Dedifferentiated amniotic fluid mesenchymal stem cell (primary cell): ENCODE data around the gene DDX1.

Source experiments
- DNase-seq: peaks from one replicate; pipeline ENCODE4 v3.0.0-alpha.2; 2016; ENCODE audit errors: extremely low spot score

Gene DDX1

DNA sequence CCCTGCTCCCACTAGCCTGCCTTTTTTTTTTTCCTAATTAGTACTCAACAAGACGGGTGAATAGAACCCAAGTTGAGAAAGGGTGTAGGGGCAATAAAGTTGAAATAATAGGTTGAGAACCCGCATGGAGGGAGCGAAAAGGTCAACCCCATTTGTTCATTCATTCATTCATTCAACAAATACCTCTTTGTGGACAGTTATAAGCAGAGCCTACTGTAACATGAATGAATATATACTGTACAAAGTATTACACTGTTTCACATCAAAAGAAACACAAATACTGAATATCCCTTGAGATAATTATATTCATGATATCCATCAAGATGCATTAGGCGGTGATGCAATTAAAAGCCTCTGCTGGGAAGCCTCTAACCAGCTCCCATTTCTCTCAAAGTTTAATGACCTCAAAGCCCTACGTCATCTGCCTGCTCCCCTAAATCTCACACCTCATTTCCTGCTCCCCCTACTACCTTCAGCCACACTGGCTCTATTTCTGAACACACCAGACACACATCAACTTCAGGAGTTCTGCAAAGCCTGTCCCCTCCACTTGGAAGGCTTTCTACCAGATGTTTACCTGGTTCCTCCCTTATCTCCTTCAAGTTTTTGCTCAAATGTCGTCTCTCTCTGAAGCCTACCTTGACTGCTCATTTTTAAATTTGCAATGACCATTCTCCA is 29.2 kb upstream of the DDX1 start:
- no peak for DNase-seq

DNA sequence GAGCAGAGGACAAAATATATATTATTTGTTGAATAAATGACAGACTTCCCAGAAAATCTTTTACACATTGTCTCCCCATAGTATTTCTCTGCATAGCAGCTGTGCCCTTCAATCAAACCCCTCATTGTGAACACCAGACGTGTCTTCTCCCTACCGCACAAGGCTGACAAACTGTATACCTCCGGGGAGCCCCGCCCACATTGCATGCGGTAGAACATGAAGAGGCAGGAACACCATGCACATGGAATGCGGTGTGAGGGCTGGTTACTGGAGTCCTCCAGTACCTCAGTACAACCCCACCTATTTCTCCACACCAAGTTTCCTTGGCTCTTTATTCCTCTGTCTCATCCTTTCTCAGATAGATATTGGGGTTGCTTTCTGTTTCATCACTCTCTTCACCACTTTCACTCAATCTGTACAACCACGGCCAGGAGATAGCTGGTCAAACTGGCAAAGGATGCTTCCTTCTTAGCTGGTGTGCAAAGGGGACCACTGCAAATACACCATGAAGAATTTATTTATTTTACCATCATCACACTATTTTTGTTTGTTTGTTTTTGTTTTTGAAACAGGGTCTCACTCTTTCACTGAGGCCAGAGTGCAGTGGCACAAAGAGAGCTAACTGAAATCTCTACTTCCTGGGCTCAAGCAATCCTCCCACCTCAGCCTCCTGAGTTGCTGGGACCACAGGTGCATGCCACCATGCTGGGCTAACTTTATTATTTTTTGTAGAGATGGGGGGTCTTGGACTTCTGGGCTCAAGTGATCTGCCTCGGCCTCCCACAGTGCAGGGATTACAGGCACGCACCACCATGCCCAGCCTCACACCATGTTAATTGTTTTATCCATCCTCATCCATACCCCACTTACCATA is 28.2 kb upstream of the DDX1 start:
- DNase-seq: no peak

DNA sequence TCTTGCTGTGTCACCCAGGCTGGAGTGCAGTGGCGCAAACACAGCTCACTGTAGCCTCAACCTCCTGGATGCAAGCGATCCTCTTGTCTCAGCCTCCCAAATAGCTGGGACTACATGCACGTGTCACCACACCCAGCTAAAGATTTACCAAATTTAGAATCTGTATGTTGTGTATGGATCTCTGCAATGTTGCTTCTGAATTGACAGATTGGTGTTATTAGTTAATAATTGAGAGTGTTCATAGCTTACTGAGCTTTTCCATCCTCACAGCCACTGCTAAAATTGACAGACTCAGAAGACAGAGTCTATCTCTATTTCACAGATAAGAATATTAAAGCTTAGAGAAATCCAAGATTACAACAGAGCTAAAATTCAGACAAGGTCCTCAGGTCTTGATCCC is 26.3 kb upstream of the DDX1 start:
- DNase-seq: no peak

DNA sequence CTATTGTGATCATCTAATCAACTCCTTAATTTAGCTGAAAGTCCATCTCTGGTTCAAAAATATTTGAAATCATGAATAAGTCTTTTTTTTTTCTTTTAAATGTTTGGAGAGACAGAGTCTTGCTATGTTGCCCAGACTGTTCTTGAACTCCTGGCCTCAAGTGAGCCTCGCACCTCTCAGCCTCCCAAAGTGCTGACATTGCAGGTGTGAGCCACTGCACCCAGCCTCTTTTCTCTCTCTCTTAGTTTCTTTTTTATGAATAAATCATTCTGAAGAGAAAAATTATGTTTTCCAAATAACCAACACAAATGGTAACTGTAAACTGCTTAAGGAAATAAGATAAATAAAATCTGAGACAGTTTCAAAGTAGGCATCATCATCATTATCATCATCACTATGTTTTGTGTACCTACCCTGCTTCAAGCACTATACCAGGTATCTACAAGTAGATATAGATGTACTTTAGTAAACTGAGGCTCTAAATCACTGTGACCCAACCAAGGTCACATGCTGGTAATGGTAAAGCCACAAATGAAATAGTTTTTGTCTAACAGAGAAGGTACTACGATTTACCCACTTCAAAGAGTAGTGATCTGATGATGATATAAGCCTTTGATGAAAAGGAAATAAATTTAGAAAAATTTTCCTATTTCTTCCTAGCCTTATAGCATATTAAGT is 25.5 kb upstream of the DDX1 start:
- DNase-seq: no peak

DNA sequence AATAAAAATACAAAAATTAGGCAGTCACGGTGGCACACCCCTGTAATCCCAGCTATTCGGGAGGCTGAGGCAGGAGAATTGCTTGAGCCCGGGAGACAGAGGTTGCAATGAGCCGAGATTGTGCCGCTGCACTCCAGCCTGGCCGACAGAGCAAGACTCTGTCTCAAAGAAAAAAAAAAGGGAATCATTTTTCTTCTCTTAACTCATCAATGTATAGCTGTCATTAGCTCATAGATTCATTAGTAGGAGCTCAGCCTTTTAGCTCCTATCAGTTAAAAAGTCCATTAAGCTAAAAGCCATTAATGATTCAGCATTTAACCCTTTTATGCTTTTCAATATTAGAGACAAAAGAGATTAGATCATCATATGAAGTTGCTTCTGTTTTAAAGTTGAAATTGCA is 24.8 kb upstream of the DDX1 start:
- DNase-seq: no peak

DNA sequence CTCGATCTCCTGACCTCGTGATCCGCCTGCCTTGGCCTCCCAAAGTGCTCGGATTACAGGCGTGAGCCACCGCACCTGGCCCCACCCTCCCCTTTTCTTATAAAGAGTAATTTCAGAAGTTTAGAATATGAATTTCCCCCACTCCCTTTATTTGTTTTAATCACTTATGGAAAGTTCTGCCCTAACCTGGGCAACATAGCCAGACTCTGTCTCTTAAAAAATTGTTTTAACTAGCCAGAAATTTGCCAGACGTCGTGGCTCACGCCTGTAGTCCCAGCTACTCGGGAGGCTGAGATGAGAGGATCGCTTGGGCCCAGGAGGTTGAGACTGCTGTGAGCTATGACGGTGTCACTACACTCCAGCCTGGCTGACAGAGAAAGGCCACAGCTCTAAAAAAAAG is 22.8 kb upstream of the DDX1 start:
- no peak for DNase-seq

DNA sequence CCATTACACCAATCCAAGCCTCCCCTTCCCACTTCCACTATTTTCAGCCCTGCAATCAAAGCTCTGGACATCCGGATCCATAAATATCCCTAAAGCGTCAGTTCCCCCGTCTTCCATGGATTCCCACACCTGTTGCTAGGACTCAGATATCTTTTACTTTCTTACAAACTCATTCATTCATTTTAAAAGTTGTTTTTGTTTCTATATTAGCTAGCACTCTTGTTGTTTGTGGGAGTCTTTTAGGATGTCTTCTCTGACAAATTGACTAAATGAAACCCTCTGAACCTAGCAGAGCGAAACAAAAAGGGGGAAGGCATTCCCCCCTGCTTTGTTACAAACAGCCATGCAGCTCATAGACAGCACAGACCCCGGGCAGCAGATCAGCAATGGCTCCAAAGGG is 21.6 kb upstream of the DDX1 start:
- no peak for DNase-seq

DNA sequence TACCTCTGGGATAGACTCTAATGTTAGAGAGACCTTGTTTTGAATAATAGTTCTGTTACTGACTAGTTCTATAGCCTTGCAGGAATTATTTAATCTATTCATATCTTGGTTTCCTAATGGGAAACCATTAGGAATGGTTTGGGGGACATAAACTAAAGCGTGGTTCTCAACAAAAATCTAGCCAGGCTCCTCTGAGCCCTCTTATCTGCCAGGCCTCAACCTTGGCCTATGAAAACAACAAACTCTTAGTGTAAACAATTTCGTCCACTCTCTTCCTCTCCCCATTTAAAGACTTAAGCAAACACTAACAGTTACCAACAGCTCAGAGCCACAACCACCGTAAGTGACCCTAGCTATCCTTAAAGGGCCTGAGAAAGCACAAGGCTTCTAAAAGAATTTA is 19.9 kb upstream of the DDX1 start:
- DNase-seq: no peak

DNA sequence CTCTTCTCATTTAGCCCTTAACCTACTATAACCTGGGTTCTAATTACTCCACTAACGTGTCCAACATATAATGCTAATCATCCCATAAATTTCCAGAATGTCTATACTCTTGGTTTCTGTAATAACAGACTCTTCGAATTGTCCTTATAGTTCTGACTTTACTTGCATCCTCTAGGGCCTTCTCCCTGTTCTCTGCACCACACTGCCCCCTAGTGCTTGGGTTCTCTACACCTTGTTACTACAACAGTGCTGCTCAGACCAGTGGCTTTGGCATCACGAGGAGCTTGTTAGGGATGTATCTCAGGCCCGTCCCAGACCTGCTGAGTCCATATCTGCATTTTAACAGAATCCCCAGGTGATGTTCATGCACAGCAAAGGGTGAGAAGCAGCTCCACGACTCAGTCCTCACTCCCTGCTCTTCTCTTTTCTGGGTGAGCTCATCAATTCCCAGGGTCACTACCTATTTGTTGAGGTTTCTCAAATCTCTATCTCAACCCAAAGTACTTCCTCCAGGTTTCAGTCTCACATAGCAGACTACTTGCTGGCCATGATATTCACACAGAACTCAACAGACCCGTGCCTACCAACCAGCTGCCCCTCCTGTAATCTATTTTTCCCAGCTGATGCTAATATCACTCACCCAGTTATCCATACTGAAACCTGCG is 14.5 kb upstream of the DDX1 start:
- peak; percentile 84 for DNase-seq

DNA sequence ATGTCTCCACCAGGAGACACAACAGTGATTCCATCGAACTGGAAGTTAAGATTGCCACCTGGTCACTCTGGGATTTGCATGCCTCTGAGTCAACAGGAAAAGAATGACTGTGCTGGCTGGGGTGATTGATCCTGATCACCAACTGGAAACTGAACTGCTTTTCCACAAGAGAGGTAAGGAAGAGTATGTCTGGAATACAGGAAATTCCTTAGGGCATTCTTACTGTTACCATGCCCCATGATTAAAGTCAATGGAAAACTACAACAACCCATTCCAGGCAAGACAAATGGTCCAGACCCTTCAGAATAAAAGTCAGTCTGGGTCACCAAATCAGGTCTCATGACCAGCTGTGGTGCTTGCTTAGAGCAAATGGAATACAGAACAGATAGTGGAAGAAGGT is 12.0 kb upstream of the DDX1 start:
- DNase-seq: no peak

DNA sequence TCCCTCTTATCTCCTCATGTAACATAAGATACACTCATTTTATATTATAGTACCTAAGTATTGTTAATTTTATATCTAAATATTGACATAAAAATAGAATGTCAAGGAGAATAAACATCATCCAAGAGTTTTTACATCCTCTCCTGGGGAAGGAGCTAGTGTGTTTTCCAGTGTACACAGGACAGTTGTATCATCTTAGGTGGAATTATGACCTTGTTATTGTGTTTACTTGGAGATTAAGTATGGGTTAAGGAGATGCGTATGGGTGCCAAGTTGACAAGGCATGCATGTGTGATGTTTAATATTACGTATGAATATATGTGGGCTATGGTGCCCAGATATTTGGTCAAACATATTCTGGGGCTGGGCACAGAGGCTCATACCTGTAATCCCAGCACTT is 11.2 kb upstream of the DDX1 start:
- DNase-seq: no peak

DNA sequence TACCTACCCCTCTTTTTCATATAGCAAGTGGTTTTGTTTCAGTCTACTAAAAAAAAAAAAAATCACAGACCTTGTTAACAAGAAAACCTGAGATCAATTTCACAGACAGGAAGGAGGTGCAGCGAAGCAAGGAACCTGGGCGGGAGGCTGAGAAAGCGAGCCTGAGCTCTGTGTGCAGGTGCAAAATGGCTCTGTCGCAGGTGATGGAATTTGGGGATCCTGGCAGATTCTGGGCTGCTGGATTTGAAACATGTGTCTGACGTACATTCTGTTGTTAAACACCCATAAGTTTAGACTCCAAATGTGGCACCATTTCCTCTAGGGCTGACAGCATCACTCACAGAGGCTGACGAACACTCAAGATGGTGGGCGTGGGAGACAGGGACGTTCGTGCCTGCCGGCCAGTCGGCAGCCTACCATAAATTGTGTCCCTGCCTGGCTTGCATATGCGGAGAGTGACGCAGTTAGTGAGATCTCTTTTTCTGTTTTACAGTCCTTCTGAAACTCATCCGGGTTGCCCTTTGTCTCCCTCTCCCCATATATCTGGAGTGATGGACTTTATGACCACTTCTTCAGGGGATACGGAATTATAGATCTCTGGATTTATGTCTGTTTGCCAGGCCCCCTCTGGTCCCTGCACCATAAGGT is 8.8 kb upstream of the DDX1 start:
- DNase-seq: no peak

DNA sequence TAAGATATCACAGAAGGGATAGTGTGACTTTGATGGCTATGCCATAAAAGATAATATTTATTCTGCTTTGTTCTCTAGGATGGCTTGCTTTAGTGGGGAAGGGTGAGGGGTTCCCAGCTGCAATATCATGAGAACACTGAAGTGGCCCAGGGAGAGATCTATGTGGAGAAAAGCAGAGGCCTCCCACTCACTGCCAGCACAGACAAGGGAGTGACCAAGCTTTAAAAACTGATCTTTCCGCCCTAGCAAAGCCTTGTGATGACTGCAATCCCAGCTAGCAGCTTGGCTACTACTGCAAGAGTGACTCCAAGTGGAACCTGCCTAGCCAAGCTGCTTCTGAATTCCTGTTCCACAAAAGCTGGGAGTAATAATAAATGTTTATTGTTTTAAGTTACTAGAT is 7.8 kb upstream of the DDX1 start:
- no peak for DNase-seq

DNA sequence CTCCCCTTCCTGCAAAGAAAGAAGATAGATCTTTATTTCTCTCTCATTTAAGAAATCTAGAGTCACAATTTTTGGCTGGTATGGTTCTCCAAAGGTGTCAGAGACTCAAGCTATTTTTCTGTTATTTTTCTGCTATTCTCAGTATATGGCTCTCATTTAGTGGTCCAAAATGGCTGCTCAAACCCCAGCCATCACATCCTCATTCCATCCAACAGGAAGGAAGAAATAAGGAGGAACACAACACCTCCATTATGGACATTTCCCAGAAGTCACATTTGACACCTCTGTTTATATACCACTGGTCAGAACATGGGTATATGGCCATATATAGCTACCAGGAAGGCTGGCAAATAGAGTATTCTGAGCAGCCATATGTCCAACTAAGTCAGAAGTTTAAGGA is 7.4 kb upstream of the DDX1 start:
- no peak for DNase-seq

DNA sequence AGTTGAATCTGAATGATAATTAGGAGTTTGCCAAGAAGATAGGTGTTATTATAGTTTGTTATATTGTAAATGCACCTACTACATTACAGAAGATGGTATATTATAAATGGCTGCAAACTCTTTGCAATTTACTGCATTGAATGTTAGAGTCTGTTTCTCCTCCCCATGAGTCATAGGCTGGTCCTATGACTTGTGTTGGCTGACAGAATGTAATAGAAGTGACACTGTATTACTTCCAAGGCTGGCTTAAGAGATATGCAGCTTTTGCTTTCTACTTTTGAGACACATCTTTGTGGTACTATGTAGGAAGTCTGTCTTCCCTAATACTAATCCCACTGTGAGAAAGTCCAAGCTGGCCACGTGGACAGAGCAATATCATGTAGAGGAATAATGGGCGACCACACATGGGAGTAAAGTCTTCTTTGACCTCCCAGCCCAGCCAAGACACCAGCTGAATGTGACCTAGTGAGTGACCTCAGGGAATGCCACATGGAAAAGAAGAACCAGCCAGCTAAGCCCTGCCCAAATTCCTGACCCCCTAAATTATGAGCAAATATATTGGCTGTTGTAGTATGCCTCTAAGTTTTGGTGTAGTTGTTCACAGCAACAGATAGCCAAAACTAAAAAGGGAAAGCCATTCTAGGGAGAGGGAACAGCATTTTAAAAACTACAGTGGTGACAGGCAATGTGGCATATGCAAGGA is 6.8 kb upstream of the DDX1 start:
- no peak for DNase-seq

DNA sequence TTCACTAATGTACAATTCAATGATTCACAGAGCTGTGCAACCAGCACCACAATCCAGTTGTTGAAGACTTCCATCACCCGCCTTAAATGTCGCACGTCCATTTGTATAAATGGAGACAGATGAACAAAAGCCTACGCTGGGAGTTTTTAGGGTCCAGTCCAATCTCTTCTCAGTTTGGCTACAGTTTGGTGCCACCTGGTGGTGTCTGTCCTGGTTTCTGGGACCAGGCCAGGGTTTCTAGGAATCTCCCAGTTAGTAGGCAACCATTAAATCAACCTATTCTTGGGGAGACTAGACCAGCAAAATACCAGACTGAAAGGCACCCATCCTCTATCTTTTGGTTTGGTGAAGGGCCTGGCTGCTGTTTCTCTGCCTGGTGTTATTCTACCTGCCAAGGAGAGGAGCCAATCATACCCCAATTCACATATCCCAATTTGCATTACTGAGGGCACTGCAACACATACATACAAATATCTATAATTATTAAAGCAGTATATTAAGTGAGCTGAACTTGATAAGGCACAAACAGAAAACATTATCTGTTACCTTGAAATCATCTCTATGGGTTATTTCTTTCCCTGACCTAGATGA is 3.2 kb upstream of the DDX1 start:
- DNase-seq: peak; percentile 55

DNA sequence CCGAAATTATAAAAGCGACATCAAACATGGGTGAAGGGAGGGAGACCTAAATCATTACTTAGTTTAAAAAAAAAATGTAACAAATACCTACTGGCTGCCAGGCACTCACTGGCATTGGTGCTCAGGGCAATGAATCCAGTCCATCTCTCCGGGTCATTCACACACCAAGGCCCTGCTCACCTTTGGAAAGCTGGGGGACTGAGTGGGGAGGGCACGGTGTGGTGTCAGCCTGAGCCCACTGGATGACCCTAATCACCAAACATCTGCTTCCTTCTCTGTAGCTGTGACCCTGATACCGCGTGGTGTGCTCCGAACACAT is 336 bp upstream of the DDX1 start:
- DNase-seq: no peak

DNA sequence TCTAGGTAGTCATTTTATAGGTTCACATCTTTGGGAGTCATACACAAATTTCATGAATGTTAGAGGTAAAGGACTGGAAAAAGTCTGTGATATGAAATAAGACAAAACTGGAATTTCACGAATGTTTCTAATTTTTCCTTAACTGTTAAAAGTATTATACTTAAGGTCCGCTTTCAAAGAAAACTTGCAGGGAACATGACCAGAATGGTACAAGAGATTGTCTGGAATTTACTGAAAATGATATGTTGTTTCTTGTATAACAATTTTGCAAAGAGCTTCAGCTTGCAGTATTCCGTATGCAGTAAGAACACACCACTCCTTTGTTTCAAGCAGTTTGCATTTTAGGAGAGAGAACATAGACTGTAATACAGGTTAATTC is 1.6 kb downstream of the DDX1 start:
- DNase-seq: no peak

DNA sequence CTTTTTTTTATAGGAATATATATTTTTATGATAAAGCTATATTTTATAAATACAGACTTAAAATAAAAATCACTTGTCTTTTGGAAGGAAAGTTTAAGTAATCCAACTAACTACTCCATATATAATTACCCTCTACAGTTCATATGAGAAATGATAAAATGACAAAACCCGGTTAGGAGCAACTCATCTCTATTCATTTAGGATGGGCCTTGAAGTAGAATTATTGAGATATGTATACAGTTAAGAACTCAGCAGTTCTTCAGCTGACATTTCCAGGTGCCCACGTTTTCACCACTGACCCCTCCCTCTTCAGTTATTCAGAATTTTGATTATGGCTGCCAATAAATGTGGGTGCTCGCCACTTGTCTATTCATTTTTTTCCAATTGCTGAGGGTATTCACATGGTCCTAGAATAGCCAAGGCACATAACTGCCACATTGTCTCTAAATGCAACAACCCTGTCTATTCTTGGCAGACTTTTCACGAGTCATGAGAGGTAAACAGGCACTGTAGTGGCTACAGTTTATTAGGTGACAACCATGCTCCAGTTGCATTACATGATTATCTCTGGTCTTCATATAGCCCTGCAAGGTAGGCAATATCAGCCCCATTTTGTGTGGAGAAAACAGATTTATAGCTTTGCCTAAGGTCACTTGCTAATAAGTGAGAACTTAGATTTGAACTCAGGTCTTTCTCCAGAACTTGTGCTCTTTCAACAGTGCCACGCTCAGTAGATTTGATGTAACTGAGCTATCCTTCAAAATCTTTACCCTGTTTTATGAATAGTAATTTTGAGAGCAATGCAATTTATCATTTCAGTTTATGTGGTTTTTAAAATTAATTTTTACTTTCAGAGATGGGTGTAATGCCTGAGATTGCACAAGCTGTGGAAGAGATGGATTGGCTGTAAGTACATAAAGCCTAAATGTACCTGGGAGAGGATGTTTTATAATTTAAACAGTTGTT is 2.9 kb downstream of the DDX1 start:
- DNase-seq: no peak

DNA sequence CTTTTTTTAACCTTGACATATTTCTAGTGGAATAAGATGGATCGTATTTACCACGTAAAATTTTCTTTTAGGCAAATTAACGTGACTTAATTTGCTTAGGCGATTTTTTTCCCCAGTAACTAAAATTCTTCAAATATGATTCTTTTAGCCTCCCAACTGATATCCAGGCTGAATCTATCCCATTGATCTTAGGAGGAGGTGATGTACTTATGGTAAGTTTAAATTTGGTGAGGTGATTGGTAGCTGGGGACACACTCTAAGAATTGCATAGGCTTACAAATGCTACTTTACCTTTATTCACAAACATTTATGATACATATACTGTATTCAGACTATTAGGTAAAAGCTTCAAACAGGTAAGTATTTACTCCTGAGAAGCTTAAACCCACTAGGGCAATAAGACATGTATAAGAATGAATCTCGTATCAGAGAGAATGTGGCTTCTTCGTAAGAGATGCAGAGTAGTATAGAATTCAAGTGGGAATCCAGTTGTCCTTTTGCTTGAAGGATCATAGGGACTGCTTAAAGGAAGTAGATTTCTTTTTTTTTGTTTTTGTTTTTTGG is 3.8 kb downstream of the DDX1 start:
- DNase-seq: no peak
